T follicular helper cell (primary cell): ENCODE data around the gene MACROD1.

Experiments used
- DNase-seq: peaks from one replicate; pipeline ENCODE4 v3.0.0-alpha.2; 2020; ENCODE audit warnings: low read depth

MACROD1 gene

GRCh38 chr11:64131683-64132190, 34.2 kb downstream of the MACROD1 start:
- no peak for DNase-seq

- DNase-seq, result no peak
Observed at GRCh38 chr11:64130618-64131017, 35.3 kb downstream of the MACROD1 start.

GRCh38 chr11:64129403-64129802, 36.5 kb downstream of the MACROD1 start:
- DNase-seq, result no peak

- no peak for DNase-seq
Observed at GRCh38 chr11:64128255-64129006, 37.5 kb downstream of the MACROD1 start.

- DNase-seq, result no peak
Observed at GRCh38 chr11:64127267-64128072, 38.4 kb downstream of the MACROD1 start.

- no peak for DNase-seq
Observed at GRCh38 chr11:64126796-64127195, 39.1 kb downstream of the MACROD1 start.

GRCh38 chr11:64126371-64126770, 39.5 kb downstream of the MACROD1 start:
- no peak for DNase-seq

GRCh38 chr11:64125676-64126075, 40.2 kb downstream of the MACROD1 start:
- no peak for DNase-seq

GRCh38 chr11:64124147-64124546, 41.8 kb downstream of the MACROD1 start:
- DNase-seq, result no peak

- DNase-seq, result no peak
Observed at GRCh38 chr11:64123679-64124078, 42.2 kb downstream of the MACROD1 start.

GRCh38 chr11:64122411-64123410, 43.2 kb downstream of the MACROD1 start:
- no peak for DNase-seq

GRCh38 chr11:64121663-64122410, 44.1 kb downstream of the MACROD1 start:
- no peak for DNase-seq

GRCh38 chr11:64120951-64121569, 44.9 kb downstream of the MACROD1 start:
- no peak for DNase-seq

GRCh38 chr11:64119700-64120099, 46.2 kb downstream of the MACROD1 start:
- no peak for DNase-seq

- DNase-seq, result no peak
Observed at GRCh38 chr11:64118876-64119665, 46.8 kb downstream of the MACROD1 start.

GRCh38 chr11:64117763-64118459, 48.0 kb downstream of the MACROD1 start:
- no peak for DNase-seq

- no peak for DNase-seq
Observed at GRCh38 chr11:64115531-64116522, 50.1 kb downstream of the MACROD1 start.

- DNase-seq, result no peak
Observed at GRCh38 chr11:64114231-64114630, 51.7 kb downstream of the MACROD1 start.
